ENCODE data around the gene PCDHGA12. TPM values are rescaled to one million over a fixed set of nuclear protein-coding genes. Genes with fewer than 3 reads are reported as not detected.

PCDHGA12 gene
- total RNA-seq, 1 experiment from 2014 or later = 0.17 TPM

DNA sequence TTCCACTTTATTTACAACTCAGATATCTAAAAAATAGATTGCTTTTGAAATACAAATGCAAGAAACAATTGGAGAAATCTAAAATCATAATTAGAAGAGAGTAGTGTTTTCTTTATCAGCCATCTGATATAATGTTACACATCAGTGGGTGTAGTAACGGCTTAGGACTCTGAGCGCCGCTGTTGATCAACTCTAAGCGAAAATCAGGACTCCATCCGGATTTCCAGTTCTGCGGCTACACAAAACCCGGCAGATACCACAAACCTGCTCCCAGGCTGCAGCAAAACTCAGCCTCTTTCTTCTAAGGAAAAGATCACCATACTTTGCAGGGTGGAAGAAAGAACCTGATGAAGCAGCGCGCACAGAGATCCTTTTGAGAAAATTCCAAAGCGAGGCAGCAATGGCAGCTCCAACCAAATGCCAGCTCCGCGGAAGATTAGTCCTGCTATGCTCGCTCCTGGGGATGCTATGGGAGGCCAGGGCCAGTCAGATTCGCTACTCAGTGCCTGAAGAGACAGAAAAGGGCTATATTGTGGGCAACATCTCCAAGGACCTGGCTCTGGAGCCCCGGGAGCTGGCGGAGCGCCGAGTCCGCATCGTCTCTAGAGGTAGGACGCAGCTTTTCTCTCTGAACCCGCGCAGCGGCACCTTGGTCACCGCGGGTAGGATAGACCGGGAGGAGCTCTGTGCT lies 27.6 kb upstream of the PCDHGA12 start, which contains the start of gene PCDHGA9:
TSS of gene PCDHGA9 (plus strand) at position 226 of the 691 bp plus-strand sequence. CDS start at position 401, 175 bp downstream.
- no peaks in the 10 kb centered on the region for H4K20me1 ChIP-seq (ENCODE audit: insufficient read depth)
- no peak within 1 kb of the TSS for H3K27ac ChIP-seq (ENCODE audit: low read depth, low read length)
- H3K36me3 ChIP-seq (ENCODE audit: control insufficient read depth in 1 of 2, insufficient read depth in 2 of 2, low read length in 2 of 2) = no peaks in the 10 kb centered on the region
- ChIA-PET RAD21 (ENCODE audit: low non-redundant PET in 1 of 2, low total read pairs in 2 of 2, uncharacterized antibody in 2 of 2, unreplicated experiment in 2 of 2) (no interaction called here), CTCF (interaction anchor here (0.7 kb wide), 1 partner anchor 83 kb away, joined by 3 read pairs; the partner anchor contains the start of gene TAF7), POLR2A (no interaction called here)
- no peak within 1 kb of the TSS for H3K9ac ChIP-seq (ENCODE audit: low read length)
- H3K27me3 ChIP-seq (ENCODE audit: insufficient read depth, low read length) = no peaks in the 10 kb centered on the region
- H2AFZ ChIP-seq (ENCODE audit: low read depth, low read length, poor library complexity, severe bottlenecking) = no peak within 1 kb of the TSS
- no peak within 1 kb of the TSS for H3K4me3 ChIP-seq (replicated peaks in 1 of 2; ENCODE audit: low read depth in 1 of 2, low read length in 2 of 2)
- H3K4me1 ChIP-seq (ENCODE audit: control insufficient read depth in 1 of 2, insufficient read depth in 2 of 2, low read length in 2 of 2) = no peaks in the 10 kb centered on the region
- H3K9me3 ChIP-seq (ENCODE audit: control insufficient read depth in 1 of 2, insufficient read depth in 1 of 2, low read depth in 1 of 2, low read length in 2 of 2) = no peaks in the 10 kb centered on the region; a peak in 1 of 4 replicates
- DNase-seq (ENCODE audit: low read depth, low spot score) = peak; percentile 7
- no peak within 1 kb of the TSS; the same call in 1 of the 2 replicates for H3K4me2 ChIP-seq (ENCODE audit: low read length)
- intact Hi-C loops (cut with micrococcal nuclease) = no loop called here
- no peaks in the 10 kb centered on the region for H3K9me2 ChIP-seq (ENCODE audit: insufficient read depth)
- no TSS peak for BruUV-seq (replicated peaks)
- ATAC-seq = peak; percentile 63; the same call in 1 of the 2 replicates
- TF ChIP-seq, protein P1, sequence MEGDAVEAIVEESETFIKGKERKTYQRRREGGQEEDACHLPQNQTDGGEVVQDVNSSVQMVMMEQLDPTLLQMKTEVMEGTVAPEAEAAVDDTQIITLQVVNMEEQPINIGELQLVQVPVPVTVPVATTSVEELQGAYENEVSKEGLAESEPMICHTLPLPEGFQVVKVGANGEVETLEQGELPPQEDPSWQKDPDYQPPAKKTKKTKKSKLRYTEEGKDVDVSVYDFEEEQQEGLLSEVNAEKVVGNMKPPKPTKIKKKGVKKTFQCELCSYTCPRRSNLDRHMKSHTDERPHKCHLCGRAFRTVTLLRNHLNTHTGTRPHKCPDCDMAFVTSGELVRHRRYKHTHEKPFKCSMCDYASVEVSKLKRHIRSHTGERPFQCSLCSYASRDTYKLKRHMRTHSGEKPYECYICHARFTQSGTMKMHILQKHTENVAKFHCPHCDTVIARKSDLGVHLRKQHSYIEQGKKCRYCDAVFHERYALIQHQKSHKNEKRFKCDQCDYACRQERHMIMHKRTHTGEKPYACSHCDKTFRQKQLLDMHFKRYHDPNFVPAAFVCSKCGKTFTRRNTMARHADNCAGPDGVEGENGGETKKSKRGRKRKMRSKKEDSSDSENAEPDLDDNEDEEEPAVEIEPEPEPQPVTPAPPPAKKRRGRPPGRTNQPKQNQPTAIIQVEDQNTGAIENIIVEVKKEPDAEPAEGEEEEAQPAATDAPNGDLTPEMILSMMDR (IDR thresholded peaks at IDR 0.05 in 2 of 3, conservative IDR thresholded peaks at IDR 0.05 in 1 of 3; ENCODE audit: borderline replicate concordance in 1 of 3, insufficient read depth in 1 of 3, low read depth in 2 of 3, low read length in 2 of 3) = peak; percentile 47 to 62 (median 57); a peak in 5 of 6 replicates
- TF ChIP-seq YY1 (IDR thresholded peaks at IDR 0.05; ENCODE audit: extremely low read depth, insufficient replicate concordance, low read depth, low read length) (no peak), EZH2 (IDR thresholded peaks at IDR 0.05) (no peak), SIN3A (IDR thresholded peaks at IDR 0.05; ENCODE audit: low read depth) (no peak), SRF (IDR thresholded peaks at IDR 0.05; ENCODE audit: low read depth) (no peak), POLR2A (IDR thresholded peaks at IDR 0.05; ENCODE audit: borderline replicate concordance, extremely low read depth, insufficient read depth, insufficient read length) (no peak), RAD21 (IDR thresholded peaks at IDR 0.05; ENCODE audit: low read depth) (peak; percentile 71), ZFX (IDR thresholded peaks at IDR 0.05) (no peak)
- TF ChIP-seq, protein P2, sequence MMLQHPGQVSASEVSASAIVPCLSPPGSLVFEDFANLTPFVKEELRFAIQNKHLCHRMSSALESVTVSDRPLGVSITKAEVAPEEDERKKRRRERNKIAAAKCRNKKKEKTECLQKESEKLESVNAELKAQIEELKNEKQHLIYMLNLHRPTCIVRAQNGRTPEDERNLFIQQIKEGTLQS (IDR thresholded peaks at IDR 0.05) = no peak
- no peaks in the 10 kb centered on the region for H3K79me2 ChIP-seq (ENCODE audit: insufficient read depth, low read length)

Data from HCT116 (cell line).